GM18511 (cell line): ENCODE results near the gene ELAC1.

Source experiments
- ATAC-seq: cut with Tn5 transposase; IDR thresholded peaks from one replicate; pipeline ENCODE4 v1.9.1; 2021; ENCODE audit warnings: mild to moderate bottlenecking, moderate library complexity; ENCODE audit not compliant: unreplicated experiment

Gene ELAC1

DNA sequence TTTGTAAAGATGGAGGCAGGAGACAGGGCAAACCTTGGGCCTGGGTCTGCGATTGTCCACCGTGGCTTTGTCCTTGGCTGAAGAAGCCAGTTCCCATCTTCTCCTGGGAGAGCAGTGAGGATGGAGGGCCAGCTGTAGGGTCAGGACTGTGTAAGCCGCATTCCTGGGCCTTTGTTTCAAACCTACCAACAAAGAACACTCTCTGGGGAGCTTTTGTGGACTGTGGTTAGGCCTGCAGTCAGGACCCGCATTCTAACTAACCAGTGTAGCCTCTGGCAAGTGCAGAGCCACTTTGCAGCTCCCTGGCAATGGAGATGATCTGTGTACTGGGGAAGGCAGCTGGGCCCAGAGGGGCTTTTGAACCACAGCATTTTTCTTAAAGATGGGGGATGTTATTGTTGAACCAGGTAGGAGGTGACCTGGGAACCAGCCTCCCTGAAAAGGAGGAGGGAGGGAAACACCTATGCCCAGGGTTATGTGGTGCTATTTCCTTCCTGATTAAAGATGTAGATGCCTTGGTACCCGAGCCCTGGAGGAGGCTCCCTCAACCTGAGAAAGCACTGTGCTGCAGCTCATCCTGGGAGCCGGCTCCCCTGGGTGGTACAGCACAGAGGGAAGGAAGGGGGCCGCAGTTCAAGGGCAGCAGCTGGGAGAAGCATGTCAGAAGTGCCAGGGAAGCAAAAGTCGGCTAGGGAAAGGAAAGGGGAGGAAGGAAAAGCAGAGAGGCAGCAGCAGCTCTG is 49.5 kb downstream of the ELAC1 start:
- no peak for ATAC-seq

DNA sequence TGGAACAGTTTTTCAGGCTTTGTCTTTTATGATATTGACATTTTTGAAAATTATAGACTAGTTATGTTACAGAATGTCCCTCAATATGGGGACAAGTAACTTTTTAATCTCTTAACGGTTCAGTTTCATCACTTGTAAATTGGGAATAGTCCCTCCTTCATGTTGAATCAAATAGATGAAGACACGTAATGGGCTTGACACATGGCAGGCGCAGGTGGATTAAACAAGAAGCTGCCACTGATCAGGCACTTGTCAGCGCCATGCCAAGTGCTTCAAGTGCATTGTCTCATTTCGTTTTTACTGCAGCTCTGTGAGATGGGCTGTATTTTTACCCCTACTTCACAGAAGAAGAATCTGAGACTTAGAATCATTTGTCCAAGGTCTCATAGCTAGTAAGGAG is 52.7 kb downstream of the ELAC1 start:
- ATAC-seq, result no peak

DNA sequence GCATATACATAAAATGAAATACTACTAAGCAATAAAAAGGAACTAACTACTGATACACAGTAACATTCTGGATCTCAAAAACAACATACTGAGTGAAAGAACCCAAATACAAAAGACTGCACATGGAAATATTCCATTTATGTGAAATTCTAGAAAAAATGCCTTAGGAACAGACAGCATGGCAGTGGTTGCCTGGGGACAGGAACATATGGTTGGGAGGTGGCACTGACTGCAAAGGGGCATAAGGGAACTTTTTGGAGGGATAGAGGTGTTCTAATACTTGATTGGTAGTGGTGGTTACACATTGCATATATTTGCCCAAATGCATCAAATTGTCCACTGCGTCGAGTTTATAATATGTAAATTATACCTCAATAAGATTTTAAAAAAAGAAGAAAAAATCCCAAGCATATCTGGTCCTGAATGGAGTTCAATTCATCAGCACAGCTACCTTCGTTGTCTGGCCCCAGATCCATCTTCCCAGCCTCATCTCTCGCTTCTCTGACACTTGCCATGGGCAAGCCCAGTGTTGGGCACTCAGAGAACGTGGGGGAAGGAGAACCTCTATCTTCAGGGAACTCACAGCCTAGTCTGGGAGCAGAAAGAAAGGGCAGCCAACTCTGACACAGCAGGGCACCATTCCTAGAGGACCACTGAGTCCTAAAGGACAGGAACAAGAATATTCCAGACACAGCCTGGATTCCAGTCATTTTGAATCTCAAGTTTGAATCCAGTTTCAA is 53.6 kb downstream of the ELAC1 start:
- no peak for ATAC-seq

DNA sequence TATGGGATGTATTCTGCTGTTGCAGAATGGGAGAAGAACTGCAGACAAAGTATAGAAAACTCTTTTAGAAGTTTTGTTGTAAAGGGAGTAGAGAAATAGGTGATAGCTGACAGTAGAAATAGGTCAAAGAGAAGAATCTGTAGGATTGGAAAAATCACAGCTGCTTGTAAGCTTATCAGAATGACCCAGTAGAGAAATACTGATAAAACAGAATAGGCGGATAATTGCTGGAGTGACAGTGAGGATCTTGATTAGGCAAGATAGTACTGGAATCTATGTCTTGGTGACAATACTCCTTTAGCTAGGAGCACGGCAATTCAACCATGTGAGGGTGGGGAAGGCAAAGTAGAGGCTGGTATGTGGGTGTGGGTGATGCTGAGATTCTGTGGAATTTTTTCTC is 57.7 kb downstream of the ELAC1 start:
- ATAC-seq, result no peak

DNA sequence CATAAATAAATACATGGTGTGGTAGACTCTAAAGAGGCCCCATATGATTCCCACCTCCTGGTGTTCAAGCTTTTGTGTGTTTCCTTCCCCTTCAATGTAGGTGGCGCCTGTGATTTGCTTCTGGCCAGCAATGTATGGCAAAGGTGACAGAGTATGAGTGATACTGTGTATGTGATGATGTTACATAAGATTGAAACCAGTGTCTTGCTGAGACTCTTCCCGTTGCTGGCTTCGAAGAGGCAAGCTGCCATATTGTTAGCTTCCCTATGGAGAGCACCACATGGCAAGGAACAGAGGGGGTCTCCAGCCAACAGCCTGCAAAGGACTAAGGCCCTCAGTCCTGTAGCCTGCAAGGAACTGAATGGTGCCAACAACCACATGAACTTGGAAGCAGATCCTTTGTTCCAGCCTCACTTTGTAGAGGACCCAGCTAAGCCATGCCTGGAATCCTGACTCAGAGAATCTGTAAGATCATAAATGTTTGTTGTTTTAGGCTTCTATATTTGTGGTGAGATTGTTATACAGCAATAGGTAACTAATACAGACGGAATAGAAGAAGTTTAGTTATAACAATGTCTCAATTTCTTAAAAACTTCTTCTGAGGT is 60.5 kb downstream of the ELAC1 start:
- ATAC-seq, result no peak

DNA sequence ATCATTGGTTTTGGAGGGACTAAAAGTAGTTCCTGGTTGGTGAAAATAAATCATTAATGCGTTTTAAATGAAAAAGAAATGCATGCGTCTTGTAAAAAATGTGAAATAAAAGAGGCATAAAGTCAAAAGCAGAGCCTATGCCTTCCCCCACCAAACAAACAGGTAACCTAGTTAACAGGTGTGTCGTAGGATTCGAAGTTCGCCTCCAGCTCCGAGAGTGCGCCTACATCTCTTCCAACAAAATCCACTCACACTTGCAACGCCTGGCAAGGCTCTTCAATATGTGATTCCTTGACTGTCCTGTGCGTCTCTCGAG is 61.5 kb downstream of the ELAC1 start:
- ATAC-seq, result no peak

DNA sequence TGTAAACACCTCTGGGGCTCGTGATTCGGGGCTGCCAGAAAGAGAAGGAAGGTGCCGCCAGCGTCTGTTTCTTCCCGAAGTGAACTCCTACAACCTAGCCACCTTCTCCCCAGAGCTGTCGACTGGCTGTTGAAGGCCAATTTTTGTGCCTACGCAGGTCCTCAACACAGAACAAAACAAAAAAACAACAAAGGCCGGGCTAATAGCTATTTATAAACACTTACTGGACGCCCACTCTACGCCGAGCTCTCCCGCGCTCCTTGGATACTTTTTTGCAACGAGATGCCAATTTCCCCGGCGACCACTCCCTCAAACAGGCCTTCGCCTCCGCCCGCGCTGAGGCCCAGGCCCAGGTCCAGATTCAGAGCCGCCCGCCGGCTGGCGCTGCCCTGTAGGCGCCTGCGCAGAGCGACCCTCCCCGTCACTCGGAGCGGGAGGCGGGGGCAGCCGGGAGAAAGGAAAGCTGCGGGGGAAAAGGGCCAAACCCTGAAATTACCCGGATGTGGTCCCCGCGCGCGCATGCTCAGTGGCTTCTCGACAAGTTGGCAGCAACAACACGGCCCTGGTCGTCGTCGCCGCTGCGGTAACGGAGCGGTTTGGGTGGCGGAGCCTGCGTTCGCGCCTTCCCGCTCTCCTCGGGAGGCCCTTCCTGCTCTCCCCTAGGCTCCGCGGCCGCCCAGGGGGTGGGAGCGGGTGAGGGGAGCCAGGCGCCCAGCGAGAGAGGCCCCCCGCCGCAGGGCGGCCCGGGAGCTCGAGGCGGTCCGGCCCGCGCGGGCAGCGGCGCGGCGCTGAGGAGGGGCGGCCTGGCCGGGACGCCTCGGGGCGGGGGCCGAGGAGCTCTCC is 62.1 kb downstream of the ELAC1 start, which contains the start of gene SMAD4:
Gene SMAD4, plus strand, starts transcription at position 520 of the 843 bp plus-strand sequence. CDS start 16,834 bp downstream, outside the sequence.
- peak; percentile 84 for ATAC-seq

DNA sequence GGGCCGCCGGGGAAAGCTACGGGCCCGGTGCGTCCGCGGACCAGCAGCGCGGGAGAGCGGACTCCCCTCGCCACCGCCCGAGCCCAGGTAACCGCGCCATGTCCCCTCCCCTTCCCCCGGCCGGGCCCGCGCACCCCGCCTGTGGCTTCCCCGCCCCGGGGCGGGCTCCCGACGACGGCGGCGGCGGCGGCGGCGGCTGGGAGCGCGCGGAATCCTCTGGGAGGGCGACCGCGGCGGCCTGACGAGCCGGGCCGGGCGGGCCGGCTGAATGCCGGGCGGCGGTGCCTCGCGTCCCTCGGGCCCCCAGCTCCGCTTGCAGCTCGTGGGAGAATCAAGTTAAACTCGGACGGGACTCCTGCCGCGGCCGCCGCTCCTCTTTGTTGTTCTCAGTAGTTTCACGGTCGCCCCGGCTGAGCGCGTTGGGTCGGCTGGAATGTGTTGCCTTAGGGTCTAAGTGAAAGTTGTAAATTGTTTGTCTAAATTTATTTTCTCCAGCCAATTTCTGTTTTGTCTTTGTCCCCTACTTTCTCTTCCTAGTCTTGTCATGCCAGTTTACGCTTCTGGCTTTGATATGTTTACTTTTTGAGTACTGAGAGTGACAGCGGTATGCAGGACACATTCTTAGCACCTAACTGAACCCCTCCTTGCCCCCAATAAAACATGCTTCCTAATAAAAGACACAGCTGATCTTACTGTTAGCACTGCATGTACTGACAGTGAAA is 62.9 kb downstream of the ELAC1 start:
- ATAC-seq, result peak; percentile 65

DNA sequence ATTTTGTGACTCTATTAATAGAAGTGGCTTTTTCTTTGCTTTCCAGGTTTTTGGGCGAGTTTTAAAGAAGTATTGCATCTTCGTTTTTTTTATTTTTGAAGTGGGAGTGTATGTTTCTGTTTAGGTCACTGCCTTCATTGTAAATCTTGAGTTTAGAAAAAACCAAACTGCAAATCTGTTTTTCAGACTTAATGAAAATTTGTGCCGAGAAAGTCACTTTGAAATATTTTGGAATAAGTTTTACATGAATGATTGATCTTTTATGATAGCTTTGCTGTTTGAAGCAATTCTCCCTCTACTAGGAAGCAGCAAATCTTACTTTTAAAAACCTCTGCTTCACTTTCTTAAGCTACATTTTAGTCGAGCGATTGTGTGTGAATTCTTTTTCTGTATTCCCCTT is 64.4 kb downstream of the ELAC1 start:
- no peak for ATAC-seq

DNA sequence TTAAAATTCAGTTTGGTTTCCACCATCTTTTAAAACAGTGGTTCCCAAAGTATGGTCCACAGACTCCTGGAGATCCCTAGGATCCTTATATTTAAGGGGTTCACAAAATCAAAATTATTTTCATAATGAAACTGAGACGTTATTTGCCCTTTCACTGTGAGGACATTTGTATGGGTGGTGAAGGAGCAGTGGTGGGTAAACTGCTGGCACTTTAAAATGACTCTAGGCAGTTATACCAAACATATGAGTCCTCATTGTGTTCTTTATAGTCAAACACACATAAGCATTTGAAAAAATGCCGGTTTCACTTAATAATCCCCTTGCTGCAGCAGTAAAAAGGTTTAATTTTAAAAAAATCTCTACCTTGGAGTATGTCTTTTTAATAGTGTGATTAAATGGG is 69.4 kb downstream of the ELAC1 start:
- no peak for ATAC-seq
